HCT116 (cell line): ENCODE measurements around the gene EMC10. TPM values are rescaled to one million over a fixed set of nuclear protein-coding genes. Genes with fewer than 3 reads are reported as not detected.

Source experiments
- ATAC-seq: fragments of 200-7000 bp; cut with Tn5 transposase; 2 replicates; pipeline ENCODE4 v1.9.1; 2020; ENCODE audit warnings: mild to moderate bottlenecking, moderate library complexity
- BruUV-seq: library from RNA; stranded (reverse); fragments of 400-500 nt; replicated peaks from 2 replicates; lab custom pipeline; 2021; lab: Mats Ljungman, UMichigan
- CTCF ChIA-PET: fragments of 300-600 bp; sonication (Branson Sonifier 250); formaldehyde crosslinking; loops from one replicate; lab custom pipeline; 2021; ENCODE audit warnings: antibody characterized with exemption; lab: Charles Lee
- POLR2A ChIA-PET: fragments of 300-600, 350-600 bp; sonication (Branson Sonifier 250); formaldehyde crosslinking; loops from one replicate; lab custom pipeline; 2021; ENCODE audit warnings: antibody characterized with exemption; lab: Charles Lee
- RAD21 ChIA-PET, 2 experiments: fragments of 300-600 bp; sonication (Branson Sonifier 250); formaldehyde crosslinking; loops; one replicate each; lab custom pipeline; 2023; ENCODE audit warnings: low total read pairs in 2 of 2; ENCODE audit not compliant: uncharacterized antibody in 2 of 2, unreplicated experiment in 2 of 2, low non-redundant PET in 1 of 2; lab: Charles Lee
- DNase-seq: peaks from one replicate; pipeline ENCODE4 v3.0.0-alpha.2; 2010; ENCODE audit warnings: low read depth, low spot score
- H2AFZ ChIP-seq: fragments of 200-600 bp; shearing (Covaris generic), sonication (generic); 2 replicates; pipeline ENCODE4 v1.6.1; 2017; ENCODE audit warnings: low read depth, mixed run types, mixed read lengths, antibody characterized with exemption, low read length; ENCODE audit not compliant: poor library complexity, severe bottlenecking
- H3K27ac ChIP-seq: 2 replicates; pipeline ENCODE4 v1.5.1; 2012; ENCODE audit warnings: low read depth, low read length
- H3K27me3 ChIP-seq: fragments of 200-600 bp; sonication (generic); 2 replicates; pipeline ENCODE4 v1.6.1; 2016; ENCODE audit warnings: mixed run types, low read length, mixed read lengths; ENCODE audit not compliant: insufficient read depth
- H3K36me3 ChIP-seq, 2 experiments: fragments of 200-500 bp in 1 of 2; fragments of 200-600 bp in 1 of 2; sonication (Bioruptor generic) in 1 of 2; sonication (generic) in 1 of 2; 2 replicates each; pipeline versions ENCODE4 v1.5.1 to v1.6.1; 2014 to 2016; ENCODE audit warnings: low read length in 2 of 2, inconsistent platforms in 1 of 2, mixed read lengths in 1 of 2, mixed run types in 1 of 2; ENCODE audit not compliant: insufficient read depth in 2 of 2, control insufficient read depth in 1 of 2
- H3K4me1 ChIP-seq, 2 experiments: fragments of 200-600 bp in 1 of 2; sonication (generic) in 1 of 2; 2 replicates each; pipeline versions ENCODE4 v1.5.1 to v1.6.1; 2012 to 2017; ENCODE audit warnings: low read length in 2 of 2, inconsistent platforms in 1 of 2, mild to moderate bottlenecking in 1 of 2, mixed read lengths in 1 of 2, mixed run types in 1 of 2, moderate library complexity in 1 of 2; ENCODE audit not compliant: insufficient read depth in 2 of 2, control insufficient read depth in 1 of 2
- H3K4me2 ChIP-seq: fragments of 200-600 bp; sonication (generic); 2 replicates; pipeline ENCODE4 v1.6.1; 2017; ENCODE audit warnings: mixed run types, low read length, mixed read lengths
- H3K4me3 ChIP-seq, 2 experiments: fragments of 200-600 bp in 1 of 2; sonication (generic) in 1 of 2; replicated peaks in 1 of 2; 2 replicates each; pipeline ENCODE4 v1.5.1; 2011 to 2016; ENCODE audit warnings: low read length in 2 of 2, control low read depth in 1 of 2, low read depth in 1 of 2, mild to moderate bottlenecking in 1 of 2, mixed read lengths in 1 of 2, mixed run types in 1 of 2
- H3K79me2 ChIP-seq: fragments of 200-600 bp; sonication (generic); 2 replicates; pipeline ENCODE4 v1.6.1; 2017; ENCODE audit warnings: mild to moderate bottlenecking, mixed run types, low read length, moderate library complexity, mixed read lengths; ENCODE audit not compliant: insufficient read depth
- H3K9ac ChIP-seq: fragments of 200-600 bp; sonication (generic); 2 replicates; pipeline ENCODE4 v1.6.1; 2016; ENCODE audit warnings: low read length, mixed read lengths
- H3K9me2 ChIP-seq: fragments of 200-600 bp; sonication (generic), shearing (Covaris generic); 2 replicates; pipeline ENCODE4 v1.6.1; 2017; ENCODE audit warnings: mixed run types, mild to moderate bottlenecking, moderate library complexity; ENCODE audit not compliant: insufficient read depth
- H3K9me3 ChIP-seq, 2 experiments: fragments of 200-500 bp in 1 of 2; fragments of 200-600 bp in 1 of 2; sonication (Bioruptor generic) in 1 of 2; sonication (generic) in 1 of 2; 2 replicates each; pipeline ENCODE4 v1.6.1; 2014 to 2017; ENCODE audit warnings: low read length in 2 of 2, mixed read lengths in 2 of 2, inconsistent platforms in 1 of 2, low read depth in 1 of 2, mild to moderate bottlenecking in 1 of 2, mixed run types in 1 of 2, moderate library complexity in 1 of 2; ENCODE audit not compliant: control insufficient read depth in 1 of 2, insufficient read depth in 1 of 2
- H4K20me1 ChIP-seq: fragments of 200-600 bp; sonication (generic), shearing (Covaris generic); 2 replicates; pipeline ENCODE4 v1.6.1; 2017; ENCODE audit warnings: mixed run types, mild to moderate bottlenecking, moderate library complexity; ENCODE audit not compliant: insufficient read depth
- CBX3 ChIP-seq: IDR thresholded peaks from 2 replicates; pipeline ENCODE4 v1.6.1; 2012; ENCODE audit warnings: low read depth
- ELF1 ChIP-seq: IDR thresholded peaks from 2 replicates; pipeline ENCODE4 v1.6.1; 2012; ENCODE audit warnings: low read depth, borderline replicate concordance
- EZH2 ChIP-seq: fragments of 200-600 bp; sonication (generic); IDR thresholded peaks from 2 replicates; pipeline ENCODE4 v1.6.1; 2017; ENCODE audit warnings: antibody characterized with exemption, mixed run types
- EZH2phosphoT487 ChIP-seq: fragments of 200-600 bp; IDR thresholded peaks from 2 replicates; pipeline ENCODE4 v1.6.1; 2018; ENCODE audit warnings: antibody characterized with exemption, borderline replicate concordance
- FOSL1 ChIP-seq: IDR thresholded peaks from 2 replicates; pipeline ENCODE4 v1.6.1; 2012; ENCODE audit warnings: low read depth
- JUND ChIP-seq: IDR thresholded peaks from 2 replicates; pipeline ENCODE4 v1.6.1; 2012
- POLR2A ChIP-seq: IDR thresholded peaks from 2 replicates; pipeline ENCODE4 v1.7.0; 2011; ENCODE audit warnings: borderline replicate concordance; ENCODE audit not compliant: insufficient read depth, insufficient read length; ENCODE audit errors: extremely low read depth
- RAD21 ChIP-seq: IDR thresholded peaks from 2 replicates; pipeline ENCODE4 v1.6.1; 2012; ENCODE audit warnings: low read depth, mild to moderate bottlenecking
- SIN3A ChIP-seq: IDR thresholded peaks from 2 replicates; pipeline ENCODE4 v1.6.1; 2012; ENCODE audit warnings: low read depth
- SP1 ChIP-seq: IDR thresholded peaks from 2 replicates; pipeline ENCODE4 v1.6.1; 2012; ENCODE audit warnings: low read depth
- SRF ChIP-seq: IDR thresholded peaks from 2 replicates; pipeline ENCODE4 v1.6.1; 2012; ENCODE audit warnings: low read depth
- TCF7L2 ChIP-seq: IDR thresholded peaks from 2 replicates; pipeline ENCODE4 v1.7.0; 2011; ENCODE audit warnings: borderline replicate concordance, inconsistent platforms; ENCODE audit not compliant: insufficient read depth, insufficient read length; ENCODE audit errors: extremely low read depth
- YY1 ChIP-seq: IDR thresholded peaks from 2 replicates; pipeline ENCODE4 v1.6.1; 2011; ENCODE audit warnings: low read length, low read depth, moderate library complexity, mild to moderate bottlenecking; ENCODE audit not compliant: insufficient replicate concordance; ENCODE audit errors: extremely low read depth
- intact Hi-C: fragments of 100-400 bp; cut with micrococcal nuclease; formaldehyde crosslinking; loops from 2 replicates; pipeline ENCODE4 v1.10.0; 2022
- total RNA-seq: library from RNA; stranded (reverse); gene quantifications from one replicate; pipeline ENCODE4 v1.2.1, GENCODE V29; 2021; ENCODE audit not compliant: unreplicated experiment
- TF ChIP-seq, protein P1 (sequence below): IDR thresholded peaks from 2 replicates; pipeline ENCODE4 v1.6.1; 2012
- TF ChIP-seq, protein P2 (sequence below), 3 experiments: fragments of 200-600 bp in 1 of 3; sonication (generic) in 1 of 3; IDR thresholded peaks in 2 of 3; conservative IDR thresholded peaks in 1 of 3; 2 replicates each; pipeline ENCODE4 v1.5.1; 2012 to 2017; ENCODE audit warnings: low read depth in 2 of 3, low read length in 2 of 3, antibody characterized with exemption in 1 of 3, borderline replicate concordance in 1 of 3, control low read depth in 1 of 3, mild to moderate bottlenecking in 1 of 3, mixed read lengths in 1 of 3, mixed run types in 1 of 3, moderate library complexity in 1 of 3; ENCODE audit not compliant: insufficient read depth in 1 of 3
- TF ChIP-seq, protein P3 (sequence below): IDR thresholded peaks from 2 replicates; pipeline ENCODE4 v1.6.1; 2011; ENCODE audit warnings: mild to moderate bottlenecking, low read length, moderate library complexity; ENCODE audit not compliant: insufficient replicate concordance; ENCODE audit errors: extremely low read depth

Gene EMC10
- total RNA-seq, 1 experiment from 2014 or later = 92.4 TPM

DNA sequence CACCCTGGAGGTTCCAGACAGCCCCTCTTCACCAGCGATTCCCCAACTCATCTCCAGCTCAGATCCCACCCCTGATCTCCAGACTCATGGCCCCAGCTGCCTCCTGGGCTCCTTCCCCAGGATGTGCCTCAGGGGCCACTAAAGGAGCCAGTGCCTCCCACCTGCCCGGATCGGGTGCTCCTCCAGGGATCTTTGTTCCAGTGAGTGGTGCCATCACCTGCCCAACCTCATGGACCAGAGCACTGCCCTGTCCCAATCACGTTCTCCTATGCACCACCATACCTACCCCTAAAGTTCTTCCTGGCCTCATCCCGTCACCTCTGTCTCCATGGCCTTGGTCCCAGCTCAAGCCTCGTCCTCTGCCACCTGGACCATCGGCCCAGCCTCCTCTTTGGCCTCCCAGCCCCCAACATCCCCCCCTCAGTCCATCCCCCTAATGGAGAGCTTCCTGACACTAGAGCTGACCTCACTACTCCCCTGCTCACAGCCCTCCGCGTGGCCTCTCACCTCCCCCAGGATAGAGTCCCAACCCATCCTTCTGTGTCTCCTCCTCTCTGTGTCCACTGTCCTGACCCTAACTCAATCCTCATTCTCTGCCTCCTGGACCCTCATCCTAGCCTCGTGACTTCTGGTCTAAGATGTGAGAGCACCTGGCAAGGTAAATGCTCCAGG lies 9.1 kb downstream of the EMC10 start:
- Histone ChIP-seq H3K4me2 (no peak overlapping the region), H3K4me1 (no peaks in the 10 kb centered on the region), H3K27ac (no peak overlapping the region), H3K79me2 (no peaks in the 10 kb centered on the region), H3K9ac (no peak overlapping the region), H3K9me3 (peaks cover 3 to 12% of the 10 kb centered on the region in 2 experiments; a peak in 1 of 4 replicates), H3K27me3 (no peaks in the 10 kb centered on the region), H3K4me3 (no peak overlapping the region), H4K20me1 (no peaks in the 10 kb centered on the region), H2AFZ (no peak overlapping the region), H3K36me3 (peaks cover 11 to 26% of the 10 kb centered on the region in 2 experiments; a peak in 3 of 4 replicates), H3K9me2 (no peaks in the 10 kb centered on the region)
- TF ChIP-seq JUND (no peak), EZH2phosphoT487 (no peak), SP1 (no peak), RAD21 (no peak), SIN3A (no peak), POLR2A (no peak), YY1 (no peak), EZH2 (no peak), CBX3 (no peak), ELF1 (no peak), FOSL1 (no peak), SRF (no peak), TCF7L2 (no peak)
- TF ChIP-seq, protein P1, sequence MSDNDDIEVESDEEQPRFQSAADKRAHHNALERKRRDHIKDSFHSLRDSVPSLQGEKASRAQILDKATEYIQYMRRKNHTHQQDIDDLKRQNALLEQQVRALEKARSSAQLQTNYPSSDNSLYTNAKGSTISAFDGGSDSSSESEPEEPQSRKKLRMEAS = no peak
- TF ChIP-seq, protein P2, sequence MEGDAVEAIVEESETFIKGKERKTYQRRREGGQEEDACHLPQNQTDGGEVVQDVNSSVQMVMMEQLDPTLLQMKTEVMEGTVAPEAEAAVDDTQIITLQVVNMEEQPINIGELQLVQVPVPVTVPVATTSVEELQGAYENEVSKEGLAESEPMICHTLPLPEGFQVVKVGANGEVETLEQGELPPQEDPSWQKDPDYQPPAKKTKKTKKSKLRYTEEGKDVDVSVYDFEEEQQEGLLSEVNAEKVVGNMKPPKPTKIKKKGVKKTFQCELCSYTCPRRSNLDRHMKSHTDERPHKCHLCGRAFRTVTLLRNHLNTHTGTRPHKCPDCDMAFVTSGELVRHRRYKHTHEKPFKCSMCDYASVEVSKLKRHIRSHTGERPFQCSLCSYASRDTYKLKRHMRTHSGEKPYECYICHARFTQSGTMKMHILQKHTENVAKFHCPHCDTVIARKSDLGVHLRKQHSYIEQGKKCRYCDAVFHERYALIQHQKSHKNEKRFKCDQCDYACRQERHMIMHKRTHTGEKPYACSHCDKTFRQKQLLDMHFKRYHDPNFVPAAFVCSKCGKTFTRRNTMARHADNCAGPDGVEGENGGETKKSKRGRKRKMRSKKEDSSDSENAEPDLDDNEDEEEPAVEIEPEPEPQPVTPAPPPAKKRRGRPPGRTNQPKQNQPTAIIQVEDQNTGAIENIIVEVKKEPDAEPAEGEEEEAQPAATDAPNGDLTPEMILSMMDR (IDR thresholded peaks at IDR 0.05 in 2 of 3, conservative IDR thresholded peaks at IDR 0.05 in 1 of 3; ENCODE audit: borderline replicate concordance in 1 of 3, insufficient read depth in 1 of 3, low read depth in 2 of 3, low read length in 2 of 3) = no peak
- TF ChIP-seq, protein P3, sequence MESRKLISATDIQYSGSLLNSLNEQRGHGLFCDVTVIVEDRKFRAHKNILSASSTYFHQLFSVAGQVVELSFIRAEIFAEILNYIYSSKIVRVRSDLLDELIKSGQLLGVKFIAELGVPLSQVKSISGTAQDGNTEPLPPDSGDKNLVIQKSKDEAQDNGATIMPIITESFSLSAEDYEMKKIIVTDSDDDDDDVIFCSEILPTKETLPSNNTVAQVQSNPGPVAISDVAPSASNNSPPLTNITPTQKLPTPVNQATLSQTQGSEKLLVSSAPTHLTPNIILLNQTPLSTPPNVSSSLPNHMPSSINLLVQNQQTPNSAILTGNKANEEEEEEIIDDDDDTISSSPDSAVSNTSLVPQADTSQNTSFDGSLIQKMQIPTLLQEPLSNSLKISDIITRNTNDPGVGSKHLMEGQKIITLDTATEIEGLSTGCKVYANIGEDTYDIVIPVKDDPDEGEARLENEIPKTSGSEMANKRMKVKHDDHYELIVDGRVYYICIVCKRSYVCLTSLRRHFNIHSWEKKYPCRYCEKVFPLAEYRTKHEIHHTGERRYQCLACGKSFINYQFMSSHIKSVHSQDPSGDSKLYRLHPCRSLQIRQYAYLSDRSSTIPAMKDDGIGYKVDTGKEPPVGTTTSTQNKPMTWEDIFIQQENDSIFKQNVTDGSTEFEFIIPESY = no peak
- ATAC-seq (no peak), DNase-seq (no peak)
- intact Hi-C loops = no loop called here
- BruUV-seq = no TSS peak
- ChIA-PET CTCF (no interaction called here), RAD21 (no interaction called here), POLR2A (no interaction called here)
